Epithelial cell of prostate (primary cell): ENCODE measurements around the gene ZNF695.
"Not testable (repeated sequence)": the region's sequence is repeated elsewhere in the genome, so short reads cannot be mapped to it uniquely, and the experiment has no call there.

Source experiments
- DNase-seq: peaks from one replicate; pipeline ENCODE4 v3.0.0-alpha.2; 2011; ENCODE audit warnings: low read depth, low spot score
- H3K27ac ChIP-seq: fragments of 450-650 bp; 2 replicates; pipeline ENCODE4 v1.5.1; 2017; ENCODE audit warnings: mild to moderate bottlenecking

The ZNF695 gene

DNA sequence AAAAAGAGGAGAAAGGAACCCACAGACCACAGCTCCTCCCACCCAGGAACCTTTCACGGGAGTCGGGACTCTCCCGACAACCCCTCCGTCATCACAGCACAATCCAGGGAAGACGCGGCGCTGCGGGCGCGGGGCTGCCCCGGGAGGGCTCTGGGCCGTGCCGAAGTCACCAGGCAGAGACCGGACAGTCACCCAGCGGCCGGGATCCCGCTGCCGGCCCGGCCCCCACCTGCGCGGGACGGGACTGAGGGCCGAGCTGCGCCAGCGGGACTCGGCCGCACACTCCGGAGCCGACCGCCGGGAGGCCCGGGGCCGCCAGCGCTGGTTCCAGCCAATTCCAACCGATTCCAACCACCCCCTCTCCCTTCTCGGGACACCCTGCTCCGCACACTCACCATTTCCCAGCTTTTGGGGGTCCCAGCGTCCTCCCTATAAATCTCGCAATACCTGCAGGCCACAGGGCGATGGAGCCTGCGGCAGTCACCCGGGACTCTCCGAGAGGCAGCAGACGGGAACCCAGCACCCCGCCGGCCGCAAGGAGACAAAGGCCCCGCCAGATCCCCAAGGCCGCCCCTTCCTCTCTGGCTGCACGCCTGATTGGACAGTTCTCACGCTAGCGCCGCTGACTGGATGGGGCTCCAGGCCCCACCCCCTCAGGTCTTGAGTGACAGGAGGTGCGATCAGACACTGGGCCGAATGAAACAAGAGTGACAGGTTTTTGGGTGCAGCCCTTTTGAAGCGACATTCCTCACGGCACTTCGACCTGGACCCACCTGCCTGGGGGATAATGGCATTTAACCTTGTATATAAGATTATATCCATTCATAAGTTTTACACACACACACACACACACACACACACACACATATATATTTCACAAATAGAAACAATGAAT, at the start of gene ZNF695:
Gene ZNF695, minus strand, starts transcription at position 547 of the 895 bp plus-strand sequence. Its CDS starts 149 bp downstream, at position 398.
- DNase-seq, result peak; percentile 78
- no peak within 1 kb of the TSS for H3K27ac ChIP-seq

DNA sequence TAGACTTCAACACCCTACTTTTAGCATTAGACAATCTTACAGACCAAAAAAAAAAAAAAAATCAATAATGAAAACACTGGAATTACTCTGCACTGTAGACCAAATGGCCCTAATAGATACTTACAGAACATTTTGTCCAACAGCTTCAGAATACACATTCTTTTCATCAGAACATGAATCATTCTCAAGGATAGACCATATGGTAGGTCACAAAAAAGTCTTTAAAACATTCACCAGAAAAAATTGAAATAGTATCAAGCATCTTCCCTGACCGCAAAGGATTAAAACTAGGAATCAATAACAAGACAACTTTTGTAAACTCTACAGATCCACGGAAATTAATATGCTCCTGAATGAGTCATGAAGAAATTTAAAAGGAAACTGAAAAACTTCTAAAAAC, 48.2 kb upstream of the ZNF695 start:
- DNase-seq, result no peak
- H3K27ac ChIP-seq, result no peak overlapping the region

DNA sequence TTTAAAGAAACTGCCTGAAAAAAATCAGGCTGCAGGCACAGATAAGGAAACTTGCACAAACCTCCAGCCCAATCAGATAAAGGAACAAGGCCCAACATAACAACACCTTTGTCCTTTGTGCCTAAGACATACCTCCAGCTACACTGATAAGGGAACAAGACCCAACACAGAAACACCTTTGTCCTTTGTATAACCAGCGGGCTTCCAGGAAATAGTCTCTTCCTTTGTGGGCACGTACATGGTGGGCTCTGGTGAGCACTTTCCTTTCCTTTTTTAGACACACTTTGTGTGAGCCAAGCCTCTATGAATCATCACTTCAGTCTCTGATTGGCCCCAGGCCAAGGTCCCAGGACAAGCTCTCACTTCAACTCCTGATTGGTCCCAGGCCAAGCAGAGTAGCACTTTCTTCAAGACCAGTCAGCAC, 47.1 kb upstream of the ZNF695 start:
- peak; percentile 14 for DNase-seq
- no peak overlapping the region for H3K27ac ChIP-seq

- no peak overlapping the region for H3K27ac ChIP-seq
These were observed 39.8 kb upstream of the ZNF695 start for GRCh38 chr1:247047702-247048101.

DNA sequence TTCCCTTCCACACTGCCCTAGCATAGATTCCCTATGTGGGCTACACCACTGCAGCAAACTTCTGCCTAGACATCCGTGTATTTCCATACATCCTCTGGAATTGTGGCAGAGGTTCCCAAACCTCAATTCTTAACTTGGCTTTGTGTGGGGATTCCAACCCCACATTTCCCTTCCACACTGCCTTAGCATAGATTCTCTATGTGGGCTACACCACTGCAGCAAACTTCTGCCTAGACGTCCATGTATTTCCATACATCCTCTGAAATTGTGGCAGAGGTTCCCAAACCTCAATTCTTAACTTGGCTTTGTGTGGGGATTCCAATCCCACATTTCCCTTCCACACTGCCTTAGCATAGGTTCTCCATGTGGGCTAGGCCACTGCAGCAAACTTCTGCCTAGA, 39.4 kb upstream of the ZNF695 start:
- DNase-seq, result no peak
- no peak overlapping the region for H3K27ac ChIP-seq

More at GRCh38 chr1:247047702-247048101, 39.8 kb upstream of the ZNF695 start:
- DNase-seq, result no peak

DNA sequence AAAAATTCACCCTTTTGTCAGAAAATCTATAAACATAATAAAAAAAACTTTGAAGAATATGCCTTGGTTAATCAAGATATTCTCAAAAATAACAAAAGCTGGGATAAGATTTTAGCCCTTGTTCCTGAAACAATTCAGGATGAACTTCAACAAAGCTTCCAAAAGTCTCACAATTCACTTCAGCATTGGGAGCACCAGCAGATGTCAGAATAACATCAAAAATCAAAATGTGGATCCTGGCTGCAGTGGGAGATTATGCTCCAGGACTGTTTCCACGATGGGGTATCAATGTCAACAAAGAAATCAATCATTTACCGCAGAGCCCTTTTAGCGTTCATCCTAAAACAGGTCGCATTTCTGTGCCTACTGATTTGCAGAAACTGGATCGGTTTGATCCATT, 35.5 kb upstream of the ZNF695 start:
- DNase-seq, result no peak
- no peak overlapping the region for H3K27ac ChIP-seq

- H3K27ac ChIP-seq, result no peak overlapping the region
- DNase-seq, result no peak
These were observed 29.9 kb upstream of the ZNF695 start for GRCh38 chr1:247037511-247038320.

GRCh38 chr1:247032306-247032705, 24.4 kb upstream of the ZNF695 start:
- H3K27ac ChIP-seq, DNase-seq: not testable (repeated sequence)

- not testable (repeated sequence) for DNase-seq, H3K27ac ChIP-seq
These were observed 16.8 kb upstream of the ZNF695 start for GRCh38 chr1:247024658-247025057.

DNA sequence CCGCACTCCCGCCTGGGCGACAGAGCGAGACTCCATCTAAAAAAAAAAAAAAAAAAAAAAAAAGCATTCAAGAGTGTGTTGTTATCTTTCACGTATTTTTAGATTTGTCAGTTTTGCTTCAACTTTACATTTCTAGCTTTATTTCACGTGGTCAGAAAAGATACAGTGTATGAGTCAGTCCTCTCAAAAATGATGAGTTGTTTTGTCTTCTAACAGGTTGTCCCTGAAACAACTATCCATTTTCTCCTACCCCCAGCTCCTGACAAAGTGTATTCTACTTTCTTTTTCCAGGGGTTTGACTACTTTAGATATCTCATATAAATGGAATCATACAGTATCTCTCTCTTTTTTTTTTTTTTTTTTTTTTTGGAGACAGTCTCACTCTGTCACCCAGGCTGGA, 5.5 kb upstream of the ZNF695 start:
- no peak for DNase-seq

GRCh38 chr1:247008406-247008799, 546 bp upstream of the ZNF695 start:
- no peak overlapping the region for H3K27ac ChIP-seq
- DNase-seq, result no peak

More for the DNA sequence above, 5.5 kb upstream of the ZNF695 start:
- no peak overlapping the region for H3K27ac ChIP-seq

- DNase-seq, H3K27ac ChIP-seq: not testable (repeated sequence)
These were observed 3.8 kb downstream of the ZNF695 start for GRCh38 chr1:247004081-247004480.

GRCh38 chr1:246989901-246990300, 18.0 kb downstream of the ZNF695 start:
- no peak overlapping the region for H3K27ac ChIP-seq
- DNase-seq, result no peak

DNA sequence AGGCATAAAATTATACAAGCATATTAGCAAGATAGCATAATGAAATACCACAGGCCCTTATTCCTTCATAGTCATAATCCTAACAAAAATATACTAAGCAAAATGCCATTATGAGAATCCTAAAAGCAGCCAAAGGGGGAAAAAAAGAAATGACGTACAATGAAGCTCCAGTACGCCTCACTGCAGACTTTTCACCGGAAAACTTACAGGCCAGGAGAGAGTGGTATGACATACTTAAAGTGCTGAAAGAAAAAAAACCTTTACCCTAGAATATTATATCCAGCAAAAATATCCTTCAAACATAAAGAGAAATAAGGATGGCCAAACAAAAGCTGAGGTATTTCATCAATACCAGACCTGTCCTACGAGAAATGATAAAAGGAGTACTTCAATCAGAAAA, 19.5 kb downstream of the ZNF695 start:
- DNase-seq, result no peak
- no peak overlapping the region for H3K27ac ChIP-seq

DNA sequence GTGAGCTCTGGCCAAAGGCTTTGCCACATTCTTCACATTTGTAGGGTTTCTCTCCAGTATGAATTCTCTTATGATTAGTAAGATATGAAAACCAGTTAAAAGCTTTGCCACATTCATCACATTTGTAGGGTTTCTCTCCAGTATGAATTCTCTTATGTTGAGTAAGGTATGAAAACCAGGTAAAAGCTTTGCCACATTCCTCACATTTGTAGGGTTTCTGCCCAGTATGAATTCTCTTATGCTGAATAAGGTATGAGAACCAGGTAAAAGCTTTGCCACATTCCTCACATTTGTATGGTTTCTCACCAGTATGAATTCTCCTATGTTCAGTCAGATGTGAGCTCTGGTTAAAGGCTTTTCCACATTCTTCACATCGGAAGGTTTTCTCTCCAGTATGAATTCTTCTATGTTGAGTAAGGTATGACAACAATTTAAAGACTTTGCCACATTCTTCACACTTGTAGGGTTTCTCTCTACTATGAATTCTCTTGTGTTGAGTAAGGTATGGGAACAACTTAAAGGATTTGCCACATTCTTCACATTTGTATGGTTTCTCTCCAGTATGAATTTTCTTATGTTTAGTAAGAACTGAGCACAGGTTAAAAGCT, 20.7 kb downstream of the ZNF695 start:
- no peak for DNase-seq
- H3K27ac ChIP-seq, result no peak overlapping the region

DNA sequence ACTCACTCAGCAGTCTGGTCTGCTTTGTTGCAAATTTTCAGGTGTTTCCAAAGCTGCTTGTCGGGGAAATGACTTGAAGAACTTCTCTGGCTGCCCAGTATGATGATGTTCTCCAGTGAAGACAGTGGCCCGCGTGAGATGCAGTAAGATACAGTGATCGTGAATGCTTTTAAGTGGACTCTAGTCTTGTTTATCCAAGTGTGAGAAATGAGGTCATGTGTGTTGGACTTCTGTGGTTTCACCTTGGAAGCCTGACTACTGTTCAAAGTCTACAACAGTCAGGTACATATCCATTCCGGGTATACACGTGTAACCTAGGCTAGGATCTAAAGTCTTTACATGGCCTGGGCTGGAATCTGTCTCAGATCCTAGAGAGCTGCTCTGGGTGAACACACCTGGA, 29.1 kb downstream of the ZNF695 start:
- no peak overlapping the region for H3K27ac ChIP-seq
- DNase-seq, result no peak

DNA sequence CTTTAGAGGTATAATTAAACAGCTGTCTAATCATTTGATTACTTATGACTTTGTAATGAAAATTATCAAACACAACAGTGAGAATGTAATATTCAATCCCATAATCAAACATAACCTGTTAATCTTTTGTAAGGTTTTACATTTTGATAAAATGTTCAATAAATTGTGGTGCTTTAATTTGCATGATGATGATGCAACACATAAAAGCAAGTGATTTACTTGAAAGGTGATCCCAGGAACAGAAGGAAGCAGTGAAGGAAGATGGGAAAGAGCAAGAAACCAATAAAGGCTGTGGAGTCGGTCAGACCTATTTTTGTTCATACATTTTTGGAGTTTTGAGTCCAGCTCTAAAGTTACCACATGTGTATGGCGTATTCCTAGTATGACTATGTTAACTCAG, 29.6 kb downstream of the ZNF695 start:
- H3K27ac ChIP-seq, result no peak overlapping the region
- DNase-seq, result no peak

DNA sequence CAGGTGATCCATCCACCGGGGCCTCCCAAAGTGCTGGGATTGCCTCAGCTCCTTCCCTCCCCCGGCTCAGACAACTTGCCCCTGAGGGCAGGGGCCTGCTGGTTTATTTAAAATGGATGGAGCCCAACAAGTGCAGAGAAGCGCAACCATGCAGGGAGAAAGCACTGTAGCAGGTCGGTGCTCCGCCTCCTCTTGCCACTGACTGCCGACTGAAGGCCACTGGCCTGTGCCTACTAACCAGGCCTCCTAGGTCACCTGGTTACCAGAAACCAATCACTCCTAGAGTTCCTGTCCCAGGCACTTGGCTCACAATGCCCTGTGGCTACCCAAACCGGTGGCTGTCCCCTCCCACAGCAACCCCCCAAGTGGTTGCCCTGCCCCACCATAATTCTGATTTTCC, 35.9 kb downstream of the ZNF695 start:
- H3K27ac ChIP-seq, result no peak overlapping the region
- no peak for DNase-seq

GRCh38 chr1:246971090-246971721, 36.7 kb downstream of the ZNF695 start:
- DNase-seq, result no peak
- no peak overlapping the region for H3K27ac ChIP-seq

GRCh38 chr1:246969621-246970020, 38.2 kb downstream of the ZNF695 start:
- no peak for DNase-seq
- no peak overlapping the region for H3K27ac ChIP-seq
